ENCODE results near the gene PLK2. TPM values are rescaled to one million over a fixed set of nuclear protein-coding genes. Genes with fewer than 3 reads are reported as not detected.

Gene PLK2
- total and polyA plus RNA-seq, 2 donors (not counting 3 experiments of a cell fraction or from before 2014, with no cell fraction given): 199 to 250 TPM

DNA sequence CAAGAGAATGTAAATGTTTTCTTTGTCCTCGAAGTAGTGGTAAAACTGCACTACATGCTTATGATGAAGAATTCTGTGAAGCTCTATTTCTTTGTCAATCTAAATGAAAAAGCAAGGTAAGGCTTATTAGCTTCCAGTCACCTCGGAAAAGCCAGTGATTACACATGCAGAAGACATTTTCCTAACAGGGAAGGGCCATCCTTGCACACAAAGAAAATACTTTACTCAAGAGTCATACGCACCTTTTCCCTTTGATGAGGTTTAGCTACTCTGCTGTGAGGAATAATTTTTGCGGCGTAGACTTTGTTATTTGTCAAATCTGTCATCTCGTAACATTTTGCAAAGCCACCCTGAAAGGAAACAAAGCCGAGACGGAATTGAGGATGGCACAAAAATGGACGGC, 1.1 kb downstream of the PLK2 start:
- Histone ChIP-seq H2AFZ (ENCODE audit: low read depth, low read length) (no peak overlapping the region), H4K20me1 (replicated peaks; ENCODE audit: control insufficient read depth, extremely low read depth, insufficient read depth, low read length) (peaks cover 14% of the 10 kb centered on the region), H3K9me3 (replicated peaks; ENCODE audit: control insufficient read depth, insufficient read depth, low read length) (no peaks in the 10 kb centered on the region), H3K9me1 (replicated peaks; ENCODE audit: control insufficient read depth, extremely low read depth, insufficient read depth, low read length) (no peaks in the 10 kb centered on the region), H3K4me3 (replicated peaks in 1 of 3; ENCODE audit: insufficient read depth in 1 of 3, low read depth in 1 of 3, low read length in 3 of 3) (peak overlapping the region; percentile 92 to 100 (median 94)), H3K4me2 (ENCODE audit: insufficient read depth, low read length) (peak overlapping the region; percentile 95), H3K27ac (ENCODE audit: insufficient read depth, low read depth, low read length) (peak overlapping the region; percentile 87), H3K36me3 (ENCODE audit: control insufficient read depth in 2 of 2, extremely low read depth in 1 of 2, insufficient read depth in 2 of 2, low read length in 2 of 2) (peaks cover 27 to 39% of the 10 kb centered on the region in 2 experiments), H3K9ac (replicated peaks; ENCODE audit: extremely low read depth, insufficient read depth, low read length) (peak overlapping the region; percentile 98), H3K27me3 (ENCODE audit: control insufficient read depth in 2 of 2, insufficient read depth in 2 of 2, low read length in 2 of 2) (no peaks in the 10 kb centered on the region), H3K4me1 (ENCODE audit: control insufficient read depth, extremely low read depth, insufficient read depth, low read length) (peaks cover 43% of the 10 kb centered on the region), H3K79me2 (ENCODE audit: control insufficient read depth, insufficient read depth, low read length) (peaks cover 56% of the 10 kb centered on the region)
- TF ChIP-seq GATA2 (IDR thresholded peaks at IDR 0.05; ENCODE audit: insufficient read depth, insufficient read length, low read depth, low read length) (no peak), EZH2 (IDR thresholded peaks at IDR 0.05; ENCODE audit: borderline replicate concordance, low read depth, low read length, severe bottlenecking) (no peak), FOS (IDR thresholded peaks at IDR 0.05; ENCODE audit: borderline replicate concordance, insufficient read depth, low read length) (no peak), MYC (IDR thresholded peaks at IDR 0.05; ENCODE audit: low read depth, low read length) (no peak), POLR2A (IDR thresholded peaks at IDR 0.05; ENCODE audit: low read depth, low read length) (no peak), POLR2AphosphoS5 (IDR thresholded peaks at IDR 0.05; ENCODE audit: insufficient read depth, low read depth, low read length) (no peak), JUN (IDR thresholded peaks at IDR 0.05; ENCODE audit: borderline replicate concordance, insufficient read depth, insufficient read length, low read depth) (no peak)
- TF ChIP-seq, protein P1, sequence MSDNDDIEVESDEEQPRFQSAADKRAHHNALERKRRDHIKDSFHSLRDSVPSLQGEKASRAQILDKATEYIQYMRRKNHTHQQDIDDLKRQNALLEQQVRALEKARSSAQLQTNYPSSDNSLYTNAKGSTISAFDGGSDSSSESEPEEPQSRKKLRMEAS (IDR thresholded peaks at IDR 0.05; ENCODE audit: insufficient read depth, insufficient read length): no peak
- TF ChIP-seq, protein P2, sequence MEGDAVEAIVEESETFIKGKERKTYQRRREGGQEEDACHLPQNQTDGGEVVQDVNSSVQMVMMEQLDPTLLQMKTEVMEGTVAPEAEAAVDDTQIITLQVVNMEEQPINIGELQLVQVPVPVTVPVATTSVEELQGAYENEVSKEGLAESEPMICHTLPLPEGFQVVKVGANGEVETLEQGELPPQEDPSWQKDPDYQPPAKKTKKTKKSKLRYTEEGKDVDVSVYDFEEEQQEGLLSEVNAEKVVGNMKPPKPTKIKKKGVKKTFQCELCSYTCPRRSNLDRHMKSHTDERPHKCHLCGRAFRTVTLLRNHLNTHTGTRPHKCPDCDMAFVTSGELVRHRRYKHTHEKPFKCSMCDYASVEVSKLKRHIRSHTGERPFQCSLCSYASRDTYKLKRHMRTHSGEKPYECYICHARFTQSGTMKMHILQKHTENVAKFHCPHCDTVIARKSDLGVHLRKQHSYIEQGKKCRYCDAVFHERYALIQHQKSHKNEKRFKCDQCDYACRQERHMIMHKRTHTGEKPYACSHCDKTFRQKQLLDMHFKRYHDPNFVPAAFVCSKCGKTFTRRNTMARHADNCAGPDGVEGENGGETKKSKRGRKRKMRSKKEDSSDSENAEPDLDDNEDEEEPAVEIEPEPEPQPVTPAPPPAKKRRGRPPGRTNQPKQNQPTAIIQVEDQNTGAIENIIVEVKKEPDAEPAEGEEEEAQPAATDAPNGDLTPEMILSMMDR (IDR thresholded peaks at IDR 0.05; ENCODE audit: extremely low read depth in 1 of 2, insufficient read depth in 1 of 2, low read depth in 1 of 2, low read length in 2 of 2): no peak
- CTCF ChIA-PET: interaction anchor here (1.2 to 6.2 kb wide), 9 partner anchors 10 to 1160 kb away, joined by 3 to 260 read pairs (median 8); no protein-coding TSS in a partner anchor
- FAIRE-seq (peak; percentile 24), DNase-seq (ENCODE audit: low read depth, low spot score) (peak; percentile 37)
- intact Hi-C loops (cut with micrococcal nuclease) (loop anchor here (2.0 to 5.0 kb wide), 2 partner anchors 141 to 186 kb away; no protein-coding TSS in a partner anchor), dilution Hi-C loops (cut with MboI; ENCODE audit: extremely low pct_ligation_motif_present, low sequenced_read_pairs) (loop anchor here (25.0 kb wide), 2 partner anchors 671 to 971 kb away; partner anchors contain the start of gene ACTBL2)
- POLR2A ChIA-PET: interaction anchor here (0.6 to 3.8 kb wide), 9 partner anchors 185 to 1018 kb away, joined by 3 to 50 read pairs (median 6); no protein-coding TSS in a partner anchor
- BruUV-seq (replicated peaks): no TSS peak

Measured in endothelial cell of umbilical vein (primary cell).